Raji (cell line): Measurements from ENCODE around the gene N4BP2.
A peak's percentile ranks its signal among the peaks of the same experiment; 100 is the strongest.

Experiments used
- POLR2A ChIP-seq: IDR thresholded peaks from 2 replicates; pipeline ENCODE4 v1.6.1; 2011; ENCODE audit warnings: low read depth, low read length, control low read depth; ENCODE audit not compliant: insufficient read depth

N4BP2 gene

DNA sequence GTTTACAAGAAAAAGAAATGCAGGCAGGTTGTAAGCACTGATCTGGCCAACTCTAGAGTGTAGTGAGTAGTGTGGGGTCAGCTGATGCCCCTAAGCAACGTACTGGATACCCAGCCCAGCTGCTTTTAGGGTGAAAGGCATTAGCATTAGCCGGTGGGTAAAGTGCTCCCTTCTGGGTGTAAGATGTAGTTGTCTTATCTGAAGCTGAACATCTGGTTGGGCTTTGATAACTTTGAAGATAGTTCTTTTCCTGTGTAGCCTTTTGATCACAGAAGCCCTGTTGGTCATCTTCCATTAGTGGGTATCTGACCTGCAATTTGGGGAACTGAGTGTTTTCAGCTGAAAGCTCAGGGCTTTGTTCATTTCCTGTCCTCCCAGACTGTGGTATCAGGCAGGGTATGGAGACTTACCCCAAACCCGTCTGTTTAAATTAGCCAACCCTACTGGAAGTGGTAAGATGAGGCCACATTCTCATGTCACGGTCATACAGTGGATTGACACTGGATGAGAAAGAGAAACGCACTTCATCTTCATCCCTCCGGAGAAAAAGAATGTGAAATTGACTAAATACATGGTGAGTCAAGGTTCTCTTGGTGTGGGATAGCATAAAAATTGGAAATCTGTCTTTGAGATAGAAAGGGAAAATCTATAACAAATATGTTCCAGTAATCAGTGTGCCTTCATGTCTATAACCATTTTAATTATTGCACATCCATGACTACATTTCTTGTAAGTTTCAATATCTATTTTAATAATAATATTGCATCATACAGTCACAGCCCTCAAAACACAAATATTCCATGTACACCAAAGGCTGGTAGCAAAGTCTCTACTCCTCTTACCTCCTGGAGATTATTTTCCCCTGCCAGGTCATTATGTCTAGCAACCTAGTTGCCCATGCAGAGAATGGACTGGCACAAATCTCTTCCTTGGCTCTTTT lies 148.9 kb downstream of the N4BP2 start:
- peak; percentile 27; the same call in 1 of the 2 replicates for TF ChIP-seq POLR2A

GRCh38 chr4:40206426-40206825 lies 149.8 kb downstream of the N4BP2 start:
- TF ChIP-seq POLR2A = no peak
